Muscle of back (tissue), 11 donors: ENCODE results near the gene PRR14L. TPM values are rescaled to one million over a fixed set of nuclear protein-coding genes. Genes with fewer than 3 reads are reported as not detected.
"Not testable (repeated sequence)": the region's sequence is repeated elsewhere in the genome, so short reads cannot be mapped to it uniquely, and the experiment has no call there.

ENCODE experiments used
- DNase-seq, 3 donors: peaks; one replicate each; pipeline versions ENCODE4 v3.0.0 to v3.0.0-alpha.2; 2013
- polyA plus RNA-seq, 10 donors: library from polyadenylated mRNA; unstranded; fragments of 120-200 nt; gene quantifications; one replicate each; pipeline ENCODE4 v1.2.1, GENCODE V29; 2013; ENCODE audit not compliant: insufficient read length in 10 of 10

PRR14L gene
- polyA plus RNA-seq, 10 donors, result 10.5 to 17.9 (median 15.6) TPM

DNA sequence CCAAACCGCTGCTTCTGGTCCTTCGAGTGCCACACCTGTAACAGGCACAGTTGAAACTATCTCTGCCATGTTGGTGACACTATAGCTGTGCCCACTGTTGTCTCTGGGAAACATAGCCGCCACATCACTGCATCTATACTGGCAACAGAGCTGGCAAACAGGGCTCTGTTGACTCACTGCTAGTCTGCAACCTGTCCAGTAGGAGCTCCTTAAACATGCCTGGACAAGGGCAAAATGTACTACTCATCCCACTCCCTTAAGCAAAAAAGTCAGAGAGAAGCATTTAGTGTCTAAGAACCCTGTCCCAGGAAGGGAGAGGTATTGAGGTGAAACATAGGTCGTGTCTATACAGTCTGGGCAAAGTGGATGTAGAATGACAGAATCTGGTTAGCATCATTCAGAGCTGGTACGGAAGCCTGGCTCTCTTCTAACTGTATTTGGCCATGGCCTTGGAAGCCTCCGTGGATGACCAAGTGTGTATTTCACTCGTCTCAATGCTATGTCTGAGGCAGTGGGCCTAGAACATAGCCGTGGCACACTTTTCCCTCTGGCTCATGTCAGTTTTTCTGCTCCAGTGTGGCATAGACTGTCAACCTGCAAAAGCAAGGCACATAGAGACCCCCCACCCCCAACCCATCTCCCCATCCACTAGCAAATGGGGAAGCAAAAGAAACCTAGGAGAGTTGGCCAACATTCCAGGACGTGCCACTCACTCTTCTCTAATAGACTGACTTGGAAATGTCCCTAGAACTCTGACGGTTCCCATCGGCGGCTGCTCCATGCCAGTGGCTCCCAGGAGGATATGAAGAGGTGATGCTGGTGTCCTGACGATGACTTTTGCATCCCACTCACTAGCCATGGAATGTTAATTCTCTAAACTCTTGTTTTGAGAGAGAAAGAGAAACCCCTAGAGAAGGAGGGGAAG lies 66.5 kb downstream of the PRR14L start:
- no peak for DNase-seq

GRCh38 chr22:31682751-31683150 lies 67.2 kb downstream of the PRR14L start:
- no peak for DNase-seq

GRCh38 chr22:31681349-31682345 lies 68.3 kb downstream of the PRR14L start:
- DNase-seq, result peak in 2 of 3 donors; percentile 54 to 65

GRCh38 chr22:31680861-31681341 lies 69.0 kb downstream of the PRR14L start:
- DNase-seq, result peak; percentile 22 to 63 (median 40)

- no peak for DNase-seq
Measured at GRCh38 chr22:31678748-31679147, 71.2 kb downstream of the PRR14L start.

- DNase-seq, result peak; percentile 84 to 91 (median 87)
Measured at GRCh38 chr22:31676700-31677099, 73.2 kb downstream of the PRR14L start.

GRCh38 chr22:31674219-31674618 lies 75.7 kb downstream of the PRR14L start:
- DNase-seq, result not testable (repeated sequence)

GRCh38 chr22:31668849-31669248 lies 81.1 kb downstream of the PRR14L start:
- not testable (repeated sequence) for DNase-seq

GRCh38 chr22:31662668-31663037 lies 87.3 kb downstream of the PRR14L start:
- no peak for DNase-seq

DNA sequence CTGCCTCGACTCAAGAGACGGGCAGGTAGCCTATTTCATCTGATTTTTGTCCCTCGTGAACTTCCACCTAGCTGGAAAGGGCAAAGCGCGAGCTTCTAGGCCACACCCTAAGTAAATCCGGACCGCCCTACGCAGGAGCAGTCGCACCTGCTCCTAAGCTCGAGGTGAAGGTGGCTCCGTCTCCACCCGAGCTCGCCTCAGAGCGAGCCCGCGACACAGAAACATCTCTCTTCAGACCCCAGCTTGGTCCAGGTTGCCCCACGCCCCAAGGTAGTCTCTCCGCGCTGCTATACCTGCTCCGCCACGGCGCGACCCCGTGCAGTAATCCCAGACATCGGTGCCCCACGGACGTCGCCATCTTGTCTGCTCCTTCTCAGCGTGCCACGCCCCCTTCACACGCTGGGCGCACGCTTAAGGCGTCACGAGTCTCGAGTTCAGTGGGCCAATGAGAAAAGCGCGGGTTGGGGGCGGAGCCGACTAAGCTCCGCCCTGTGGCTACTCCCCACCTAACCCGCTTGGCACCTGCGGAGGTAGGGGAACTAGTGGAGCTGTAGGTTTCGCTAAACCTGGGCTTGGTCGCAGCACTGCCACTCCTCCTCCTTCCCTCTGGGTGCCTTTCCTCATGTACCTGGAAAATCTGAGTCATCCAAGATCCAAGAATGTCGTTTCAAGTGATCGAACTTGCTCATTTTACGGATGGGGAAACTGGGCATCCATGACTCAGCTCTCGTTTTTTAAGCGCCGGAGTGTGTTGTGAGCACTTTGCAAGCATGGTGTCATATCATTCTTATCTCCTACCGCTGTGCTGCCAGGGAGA lies 87.9 kb downstream of the PRR14L start, which contains the start of gene PISD:
TSS of gene PISD (minus strand) at position 365 of the 817 bp plus-strand sequence. CDS start at position 358, 7 bp downstream.
- peak; percentile 95 to 98 (median 98) for DNase-seq

- DNase-seq, result not testable (repeated sequence)
Measured at GRCh38 chr22:31660860-31661341, 89.0 kb downstream of the PRR14L start.

DNA sequence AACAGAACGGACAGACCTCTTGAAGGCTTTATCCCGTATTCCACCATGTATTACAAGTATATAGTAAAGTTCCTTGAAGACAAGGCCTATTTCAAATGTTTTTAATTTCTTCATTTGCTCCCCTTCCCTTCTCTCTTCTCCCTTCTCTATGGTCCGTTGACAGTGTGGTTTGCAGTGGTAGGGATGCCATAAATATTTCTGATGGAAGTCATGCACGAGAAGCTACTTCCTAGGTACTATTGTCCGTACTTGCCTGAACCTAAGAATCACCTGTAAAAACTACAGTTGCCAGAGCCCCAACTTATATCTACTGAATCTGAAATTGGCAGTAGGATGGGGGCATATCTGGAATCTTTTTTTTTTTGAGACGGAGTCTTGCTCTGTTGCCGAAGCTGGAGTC lies 90.7 kb downstream of the PRR14L start:
- no peak for DNase-seq

GRCh38 chr22:31654408-31654807 lies 95.5 kb downstream of the PRR14L start:
- no peak for DNase-seq

GRCh38 chr22:31653944-31654343 lies 96.0 kb downstream of the PRR14L start:
- DNase-seq, result no peak

- no peak for DNase-seq
Measured at GRCh38 chr22:31652911-31653684, 96.8 kb downstream of the PRR14L start.

DNA sequence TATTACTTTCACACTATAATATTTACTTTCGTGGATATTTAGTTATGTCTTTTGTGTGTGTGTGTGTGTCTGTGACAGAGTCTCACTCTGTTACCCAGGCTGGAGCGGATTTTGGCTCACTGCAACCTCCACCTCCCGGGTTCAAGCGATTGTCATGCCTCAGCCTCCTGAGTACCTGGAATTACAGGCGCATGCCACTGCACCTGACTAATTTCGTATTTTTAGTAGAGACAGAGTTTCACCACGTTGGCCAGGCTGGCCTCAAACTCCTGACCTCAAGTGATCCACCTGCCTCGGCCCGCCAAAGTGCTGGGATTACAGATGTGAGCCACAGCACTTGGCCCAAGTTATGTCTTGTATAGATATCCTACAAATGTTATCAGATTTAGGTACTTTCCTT lies 97.8 kb downstream of the PRR14L start:
- DNase-seq, result no peak

- DNase-seq, result no peak
Measured at GRCh38 chr22:31651664-31652063, 98.3 kb downstream of the PRR14L start.

DNA sequence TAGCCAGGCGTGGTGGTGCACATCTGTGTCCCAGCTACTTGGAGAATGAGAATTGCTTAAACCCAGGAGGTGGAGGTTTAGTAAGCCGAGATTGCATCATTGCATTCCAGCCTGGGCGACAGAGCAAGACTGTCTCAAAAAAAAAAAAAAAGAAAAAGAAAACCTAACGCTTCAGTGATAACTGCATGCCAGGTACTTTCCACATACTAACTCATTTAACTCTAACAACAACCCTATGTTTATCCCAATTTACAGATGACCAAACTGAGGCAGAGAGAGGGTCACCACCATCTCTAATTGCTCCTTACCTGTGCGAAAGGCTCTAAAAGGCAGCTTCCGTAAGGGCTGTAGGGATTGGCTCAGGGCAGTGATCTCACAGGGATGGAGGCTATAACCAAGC lies 99.5 kb downstream of the PRR14L start:
- DNase-seq, result no peak

DNA sequence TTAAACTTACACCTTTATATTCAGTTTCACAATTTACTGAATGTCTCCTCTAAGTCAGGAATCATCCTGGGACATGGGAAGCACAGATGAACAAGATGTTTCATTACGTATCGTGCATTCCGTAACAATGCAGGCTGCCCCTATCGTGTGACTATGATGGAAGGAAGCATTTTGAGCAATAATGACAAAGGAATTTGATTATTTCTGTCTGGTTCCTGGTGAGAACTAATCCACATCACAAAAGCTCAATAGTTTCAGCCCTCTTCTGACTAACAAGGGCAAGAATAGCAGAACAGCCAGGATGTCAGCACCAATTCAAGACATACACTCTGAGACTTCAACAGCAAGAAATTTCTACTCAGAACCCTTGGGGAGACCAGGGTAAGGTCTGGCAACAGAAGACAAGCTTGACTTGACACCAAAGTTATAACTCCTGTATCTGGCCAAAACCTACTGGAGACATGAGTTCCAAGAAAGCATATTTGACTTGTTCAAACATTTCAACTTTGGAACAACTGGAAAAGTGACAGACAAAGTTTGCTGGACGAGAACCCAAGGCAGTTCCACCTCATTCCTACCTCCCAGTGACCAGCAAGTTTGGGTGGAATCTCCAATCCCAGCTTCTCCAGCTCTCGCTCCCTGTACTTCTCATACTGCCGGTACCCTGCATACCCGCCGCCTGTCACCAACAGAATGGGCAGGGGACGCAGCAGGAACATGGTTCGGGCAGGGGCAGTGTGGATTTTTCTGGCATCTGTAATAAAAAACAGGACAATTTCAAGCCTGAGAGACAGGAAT lies 102.2 kb downstream of the PRR14L start:
- no peak for DNase-seq
